Calu3 (cell line): ENCODE measurements around the gene GOLGA6D. TPM values are rescaled to one million over a fixed set of nuclear protein-coding genes. Genes with fewer than 3 reads are reported as not detected.

Experiments used
- BruUV-seq: library from RNA; stranded (reverse); fragments of 400-500 nt; replicated peaks from 2 replicates; lab custom pipeline; 2021; lab: Mats Ljungman, UMichigan
- CTCF ChIA-PET: fragments of 300-600 bp; sonication (Branson Sonifier 250); formaldehyde crosslinking; loops from one replicate; lab custom pipeline; 2022; ENCODE audit warnings: antibody characterized with exemption; lab: Charles Lee
- DNase-seq: peaks from one replicate; pipeline ENCODE4 v3.0.0; 2022
- H3K27ac Mint-ChIP-seq: one replicate; pipeline ENCODE4 v1.8.0; 2022; ENCODE audit warnings: mixed read lengths; ENCODE audit not compliant: unreplicated experiment
- H3K27me3 Mint-ChIP-seq: one replicate; pipeline ENCODE4 v1.8.0; 2022; ENCODE audit warnings: mixed read lengths; ENCODE audit not compliant: unreplicated experiment
- H3K36me3 Mint-ChIP-seq: one replicate; pipeline ENCODE4 v1.8.0; 2022; ENCODE audit warnings: mild to moderate bottlenecking, moderate library complexity, mixed read lengths; ENCODE audit not compliant: insufficient read depth, unreplicated experiment
- H3K4me1 Mint-ChIP-seq: one replicate; pipeline ENCODE4 v1.8.0; 2022; ENCODE audit warnings: mild to moderate bottlenecking, low read depth, mixed read lengths; ENCODE audit not compliant: unreplicated experiment
- H3K4me3 Mint-ChIP-seq: one replicate; pipeline ENCODE4 v1.8.0; 2022; ENCODE audit warnings: mild to moderate bottlenecking, low read depth, moderate library complexity, mixed read lengths; ENCODE audit not compliant: unreplicated experiment
- H3K9me3 Mint-ChIP-seq: one replicate; pipeline ENCODE4 v1.8.0; 2022; ENCODE audit warnings: low read depth, mixed read lengths; ENCODE audit not compliant: unreplicated experiment
- intact Hi-C: fragments of 100-400 bp; cut with micrococcal nuclease; formaldehyde crosslinking; loops from one replicate; pipeline ENCODE4 v1.10.0; 2022; ENCODE audit not compliant: unreplicated experiment
- total RNA-seq: library from RNA; stranded (reverse); gene quantifications from 2 replicates; pipeline ENCODE4 v1.2.3, GENCODE V29; 2022
- TF ChIP-seq, protein P1 (sequence below): fragments of 200-600 bp; IDR thresholded peaks from one replicate; pipeline ENCODE4 v1.8.0; 2022; ENCODE audit warnings: antibody characterized with exemption; ENCODE audit not compliant: unreplicated experiment

GOLGA6D gene
- total RNA-seq, 1 experiment from 2014 or later = not detected

- peak overlapping the region; percentile 95 for H3K4me3 Mint-ChIP-seq
- CTCF ChIA-PET = no interaction called here
- no peak for DNase-seq
- H3K4me1 Mint-ChIP-seq = peaks cover 8% of the 10 kb centered on the region
- H3K27ac Mint-ChIP-seq = no peak overlapping the region
- no peaks in the 10 kb centered on the region for H3K9me3 Mint-ChIP-seq
- TF ChIP-seq, protein P1, sequence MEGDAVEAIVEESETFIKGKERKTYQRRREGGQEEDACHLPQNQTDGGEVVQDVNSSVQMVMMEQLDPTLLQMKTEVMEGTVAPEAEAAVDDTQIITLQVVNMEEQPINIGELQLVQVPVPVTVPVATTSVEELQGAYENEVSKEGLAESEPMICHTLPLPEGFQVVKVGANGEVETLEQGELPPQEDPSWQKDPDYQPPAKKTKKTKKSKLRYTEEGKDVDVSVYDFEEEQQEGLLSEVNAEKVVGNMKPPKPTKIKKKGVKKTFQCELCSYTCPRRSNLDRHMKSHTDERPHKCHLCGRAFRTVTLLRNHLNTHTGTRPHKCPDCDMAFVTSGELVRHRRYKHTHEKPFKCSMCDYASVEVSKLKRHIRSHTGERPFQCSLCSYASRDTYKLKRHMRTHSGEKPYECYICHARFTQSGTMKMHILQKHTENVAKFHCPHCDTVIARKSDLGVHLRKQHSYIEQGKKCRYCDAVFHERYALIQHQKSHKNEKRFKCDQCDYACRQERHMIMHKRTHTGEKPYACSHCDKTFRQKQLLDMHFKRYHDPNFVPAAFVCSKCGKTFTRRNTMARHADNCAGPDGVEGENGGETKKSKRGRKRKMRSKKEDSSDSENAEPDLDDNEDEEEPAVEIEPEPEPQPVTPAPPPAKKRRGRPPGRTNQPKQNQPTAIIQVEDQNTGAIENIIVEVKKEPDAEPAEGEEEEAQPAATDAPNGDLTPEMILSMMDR = no peak
- peaks cover 18% of the 10 kb centered on the region for H3K36me3 Mint-ChIP-seq
- peaks cover 14% of the 10 kb centered on the region for H3K27me3 Mint-ChIP-seq
- no TSS peak for BruUV-seq
- intact Hi-C loops = no loop called here
These were observed 52.7 kb downstream of the GOLGA6D start for GRCh38 chr15:75335313-75335704.

GRCh38 chr15:75335705-75336355 is 53.2 kb downstream of the GOLGA6D start, which contains the start of gene COMMD4:
Gene COMMD4 (plus strand): TSS chr15:75336063. CDS start chr15:75336090, 27 bp downstream.
- no TSS peak for BruUV-seq

GRCh38 chr15:75338661-75339240 is 56.1 kb downstream of the GOLGA6D start:
- H3K27ac Mint-ChIP-seq = no peak overlapping the region
- no TSS peak for BruUV-seq
- CTCF ChIA-PET = no interaction called here
- TF ChIP-seq, protein P1 = no peak
- no peak overlapping the region for H3K4me3 Mint-ChIP-seq
- intact Hi-C loops = no loop called here
- H3K27me3 Mint-ChIP-seq = no peaks in the 10 kb centered on the region
- peaks cover 22% of the 10 kb centered on the region for H3K36me3 Mint-ChIP-seq
- H3K9me3 Mint-ChIP-seq = no peaks in the 10 kb centered on the region
- no peak for DNase-seq
- H3K4me1 Mint-ChIP-seq = peaks cover 8% of the 10 kb centered on the region

More at GRCh38 chr15:75335705-75336355, 53.2 kb downstream of the GOLGA6D start, which contains the start of gene COMMD4:
- H3K27ac Mint-ChIP-seq = peak within 1 kb of the TSS; percentile 92
- peak within 1 kb of the TSS; percentile 95 for H3K4me3 Mint-ChIP-seq
- CTCF ChIA-PET = no interaction called here
- H3K36me3 Mint-ChIP-seq = peaks cover 18% of the 10 kb centered on the region
- peaks cover 14% of the 10 kb centered on the region for H3K27me3 Mint-ChIP-seq
- peaks cover 8% of the 10 kb centered on the region for H3K4me1 Mint-ChIP-seq
- no peaks in the 10 kb centered on the region for H3K9me3 Mint-ChIP-seq
- intact Hi-C loops = no loop called here
- peak; percentile 96 for DNase-seq
- TF ChIP-seq, protein P1 = no peak

- peaks cover 22% of the 10 kb centered on the region for H3K36me3 Mint-ChIP-seq
- intact Hi-C loops = no loop called here
- CTCF ChIA-PET = no interaction called here
- peaks cover 8% of the 10 kb centered on the region for H3K4me1 Mint-ChIP-seq
- H3K4me3 Mint-ChIP-seq = no peak overlapping the region
- no peak for DNase-seq
- TSS peak; percentile 28 for BruUV-seq
- no peaks in the 10 kb centered on the region for H3K9me3 Mint-ChIP-seq
- no peaks in the 10 kb centered on the region for H3K27me3 Mint-ChIP-seq
- TF ChIP-seq, protein P1 = no peak
- no peak overlapping the region for H3K27ac Mint-ChIP-seq
These were observed 57.1 kb downstream of the GOLGA6D start for GRCh38 chr15:75339531-75340240.
